ENCODE measurements around the gene ADSS1. TPM values are rescaled to one million over a fixed set of nuclear protein-coding genes. Genes with fewer than 3 reads are reported as not detected.

ADSS1 gene
- polyA plus RNA-seq, 4 donors, result 3.6 to 12.7 (median 6.3) TPM

GRCh38 chr14:104788161-104788818 is 64.3 kb downstream of the ADSS1 start:
- H3K36me3 ChIP-seq (ENCODE audit: control insufficient read depth in 3 of 3, insufficient read depth in 2 of 3, low read depth in 1 of 3, low read length in 3 of 3), result peaks cover 0 to 91% (median 3%) of the 10 kb centered on the region in 3 donors
- FAIRE-seq (no peak), DNase-seq (no peak)
- no peaks in the 10 kb centered on the region for H3K27me3 ChIP-seq (ENCODE audit: control insufficient read depth in 3 of 3, insufficient read depth in 3 of 3, low read length in 3 of 3)
- no peaks in the 10 kb centered on the region for H3K9me3 ChIP-seq (ENCODE audit: control insufficient read depth in 2 of 2, insufficient read depth in 1 of 2, low read depth in 1 of 2, low read length in 1 of 2)
- WGBS, 3 donors, result 85 to 88% (median 87%) methylated on average over 14 of the region's 14 CpGs
- peaks cover 0 to 5% (median 3%) of the 10 kb centered on the region in 3 donors for H3K4me1 ChIP-seq (ENCODE audit: control insufficient read depth in 3 of 3, insufficient read depth in 2 of 3, low read depth in 1 of 3, low read length in 2 of 3)
- no peak overlapping the region for H3K4me3 ChIP-seq (ENCODE audit: low read depth in 1 of 3, low read length in 3 of 3)
- H3K27ac ChIP-seq (ENCODE audit: low read depth in 1 of 3, low read length in 2 of 3), result no peak overlapping the region

GRCh38 chr14:104788873-104789663 is 65.0 kb downstream of the ADSS1 start:
- no peaks in the 10 kb centered on the region for H3K9me3 ChIP-seq (ENCODE audit: control insufficient read depth in 2 of 2, insufficient read depth in 1 of 2, low read depth in 1 of 2, low read length in 1 of 2)
- 84 to 89% (median 85%) methylated on average over 35 to 39 of the region's 39 CpGs for WGBS, 3 donors
- DNase-seq (no peak), FAIRE-seq (no peak)
- H3K27ac ChIP-seq (ENCODE audit: low read depth in 1 of 3, low read length in 2 of 3), result no peak overlapping the region
- H3K36me3 ChIP-seq (ENCODE audit: control insufficient read depth in 3 of 3, insufficient read depth in 2 of 3, low read depth in 1 of 3, low read length in 3 of 3), result peaks cover 0 to 95% (median 3%) of the 10 kb centered on the region in 3 donors
- peaks cover 0 to 11% (median 9%) of the 10 kb centered on the region in 3 donors for H3K4me1 ChIP-seq (ENCODE audit: control insufficient read depth in 3 of 3, insufficient read depth in 2 of 3, low read depth in 1 of 3, low read length in 2 of 3)
- H3K27me3 ChIP-seq (ENCODE audit: control insufficient read depth in 3 of 3, insufficient read depth in 3 of 3, low read length in 3 of 3), result no peaks in the 10 kb centered on the region
- no peak overlapping the region for H3K4me3 ChIP-seq (ENCODE audit: low read depth in 1 of 3, low read length in 3 of 3)

GRCh38 chr14:104789752-104790743 is 66.0 kb downstream of the ADSS1 start:
- Histone ChIP-seq H3K27ac (ENCODE audit: low read depth in 1 of 3, low read length in 2 of 3) (no peak overlapping the region), H3K27me3 (ENCODE audit: control insufficient read depth in 3 of 3, insufficient read depth in 3 of 3, low read length in 3 of 3) (no peaks in the 10 kb centered on the region), H3K9me3 (ENCODE audit: control insufficient read depth in 2 of 2, insufficient read depth in 1 of 2, low read depth in 1 of 2, low read length in 1 of 2) (no peaks in the 10 kb centered on the region), H3K4me3 (ENCODE audit: low read depth in 1 of 3, low read length in 3 of 3) (no peak overlapping the region), H3K36me3 (ENCODE audit: control insufficient read depth in 3 of 3, insufficient read depth in 2 of 3, low read depth in 1 of 3, low read length in 3 of 3) (peaks cover 0 to 87% (median 3%) of the 10 kb centered on the region in 3 donors), H3K4me1 (ENCODE audit: control insufficient read depth in 3 of 3, insufficient read depth in 2 of 3, low read depth in 1 of 3, low read length in 2 of 3) (peaks cover 0 to 12% (median 12%) of the 10 kb centered on the region in 3 donors)
- 90 to 94% (median 92%) methylated on average over 30 to 31 of the region's 31 CpGs for WGBS, 3 donors
- FAIRE-seq (no peak), DNase-seq (no peak)

GRCh38 chr14:104791425-104791824 is 67.4 kb downstream of the ADSS1 start:
- Histone ChIP-seq H3K27ac (ENCODE audit: low read depth in 1 of 3, low read length in 2 of 3) (no peak overlapping the region), H3K9me3 (ENCODE audit: control insufficient read depth in 2 of 2, insufficient read depth in 1 of 2, low read depth in 1 of 2, low read length in 1 of 2) (no peaks in the 10 kb centered on the region), H3K36me3 (ENCODE audit: control insufficient read depth in 3 of 3, insufficient read depth in 2 of 3, low read depth in 1 of 3, low read length in 3 of 3) (peaks cover 0 to 75% (median 3%) of the 10 kb centered on the region in 3 donors), H3K4me3 (ENCODE audit: low read depth in 1 of 3, low read length in 3 of 3) (no peak overlapping the region), H3K4me1 (ENCODE audit: control insufficient read depth in 3 of 3, insufficient read depth in 2 of 3, low read depth in 1 of 3, low read length in 2 of 3) (peaks cover 0 to 19% (median 12%) of the 10 kb centered on the region in 3 donors), H3K27me3 (ENCODE audit: control insufficient read depth in 3 of 3, insufficient read depth in 3 of 3, low read length in 3 of 3) (no peaks in the 10 kb centered on the region)
- DNase-seq (no peak), FAIRE-seq (no peak)
- 91 to 95% (median 92%) methylated on average over 9 of the region's 9 CpGs for WGBS, 3 donors

DNA sequence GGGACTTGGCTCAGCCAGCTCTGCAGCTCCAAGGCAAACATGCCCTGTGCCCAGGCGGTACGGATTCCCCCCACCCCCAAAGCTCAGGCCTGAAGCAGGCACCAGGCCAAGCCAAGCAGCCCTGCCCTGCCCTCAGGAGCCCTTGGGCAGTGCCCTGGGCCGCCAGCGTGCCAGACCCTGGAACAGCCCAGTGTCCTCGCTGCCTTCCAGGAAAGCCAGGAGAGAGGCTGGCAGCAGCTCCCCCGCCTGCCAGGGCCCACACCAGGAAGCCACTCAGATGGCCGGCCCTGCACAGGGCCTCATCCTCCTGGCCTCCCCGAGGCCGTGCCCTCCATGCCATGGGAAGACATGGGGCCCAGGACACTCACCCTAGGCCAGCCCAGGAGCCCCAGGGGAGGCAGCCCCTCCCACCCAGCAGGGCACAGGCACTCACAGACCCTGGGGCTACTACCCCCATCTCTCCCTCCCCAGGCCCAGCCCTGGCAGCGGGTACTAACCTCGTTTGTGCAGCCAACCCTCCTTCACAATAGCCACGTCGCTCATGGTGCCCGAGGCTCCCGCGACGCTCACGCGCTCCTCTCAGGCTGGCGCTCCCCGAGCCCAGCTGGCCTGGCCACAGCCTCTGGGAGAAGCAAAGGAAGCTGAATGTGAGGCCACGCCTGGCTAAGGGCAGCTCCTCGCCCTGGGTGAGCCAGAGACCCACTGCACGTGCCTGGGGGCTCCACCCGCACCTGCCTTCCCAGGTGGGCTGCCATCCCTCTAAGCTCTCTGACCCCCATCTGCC is 68.3 kb downstream of the ADSS1 start:
- no peak for DNase-seq
- H3K4me1 ChIP-seq (ENCODE audit: control insufficient read depth in 3 of 3, insufficient read depth in 2 of 3, low read depth in 1 of 3, low read length in 2 of 3), result peaks cover 0 to 28% (median 12%) of the 10 kb centered on the region in 3 donors
- FAIRE-seq, result no peak
- H3K9me3 ChIP-seq (ENCODE audit: control insufficient read depth in 2 of 2, insufficient read depth in 1 of 2, low read depth in 1 of 2, low read length in 1 of 2), result no peaks in the 10 kb centered on the region
- peaks cover 0 to 67% (median 3%) of the 10 kb centered on the region in 3 donors for H3K36me3 ChIP-seq (ENCODE audit: control insufficient read depth in 3 of 3, insufficient read depth in 2 of 3, low read depth in 1 of 3, low read length in 3 of 3)
- no peaks in the 10 kb centered on the region for H3K27me3 ChIP-seq (ENCODE audit: control insufficient read depth in 3 of 3, insufficient read depth in 3 of 3, low read length in 3 of 3)
- no peak overlapping the region for H3K27ac ChIP-seq (ENCODE audit: low read depth in 1 of 3, low read length in 2 of 3)
- no peak overlapping the region for H3K4me3 ChIP-seq (ENCODE audit: low read depth in 1 of 3, low read length in 3 of 3)
- 75 to 81% (median 80%) methylated on average over 24 to 25 of the region's 25 CpGs for WGBS, 3 donors

GRCh38 chr14:104792945-104793702 is 69.1 kb downstream of the ADSS1 start:
- DNase-seq (no peak), FAIRE-seq (no peak)
- Histone ChIP-seq H3K4me3 (ENCODE audit: low read depth in 1 of 3, low read length in 3 of 3) (peak overlapping the region in 2 of 3 donors; percentile 5 to 71), H3K9me3 (ENCODE audit: control insufficient read depth in 2 of 2, insufficient read depth in 1 of 2, low read depth in 1 of 2, low read length in 1 of 2) (no peaks in the 10 kb centered on the region), H3K36me3 (ENCODE audit: control insufficient read depth in 3 of 3, insufficient read depth in 2 of 3, low read depth in 1 of 3, low read length in 3 of 3) (peaks cover 0 to 58% (median 3%) of the 10 kb centered on the region in 3 donors), H3K27ac (ENCODE audit: low read depth in 1 of 3, low read length in 2 of 3) (no peak overlapping the region), H3K4me1 (ENCODE audit: control insufficient read depth in 3 of 3, insufficient read depth in 2 of 3, low read depth in 1 of 3, low read length in 2 of 3) (peaks cover 0 to 35% (median 12%) of the 10 kb centered on the region in 3 donors), H3K27me3 (ENCODE audit: control insufficient read depth in 3 of 3, insufficient read depth in 3 of 3, low read length in 3 of 3) (no peaks in the 10 kb centered on the region)
- WGBS, 3 donors, result 84 to 86% (median 86%) methylated on average over 16 of the region's 16 CpGs

GRCh38 chr14:104793703-104793959 is 69.6 kb downstream of the ADSS1 start:
- no peak for FAIRE-seq
- no peak overlapping the region for H3K27ac ChIP-seq (ENCODE audit: low read depth in 1 of 3, low read length in 2 of 3)
- peak overlapping the region in 2 of 3 donors; percentile 71 to 91 for H3K4me3 ChIP-seq (ENCODE audit: low read depth in 1 of 3, low read length in 3 of 3)
- no peaks in the 10 kb centered on the region for H3K27me3 ChIP-seq (ENCODE audit: control insufficient read depth in 3 of 3, insufficient read depth in 3 of 3, low read length in 3 of 3)
- 82 to 89% (median 82%) methylated on average over 2 of the region's 2 CpGs for WGBS, 3 donors
- H3K9me3 ChIP-seq (ENCODE audit: control insufficient read depth in 2 of 2, insufficient read depth in 1 of 2, low read depth in 1 of 2, low read length in 1 of 2), result no peaks in the 10 kb centered on the region
- peaks cover 0 to 35% (median 12%) of the 10 kb centered on the region in 3 donors for H3K4me1 ChIP-seq (ENCODE audit: control insufficient read depth in 3 of 3, insufficient read depth in 2 of 3, low read depth in 1 of 3, low read length in 2 of 3)
- H3K36me3 ChIP-seq (ENCODE audit: control insufficient read depth in 3 of 3, insufficient read depth in 2 of 3, low read depth in 1 of 3, low read length in 3 of 3), result peaks cover 0 to 53% (median 3%) of the 10 kb centered on the region in 3 donors
- DNase-seq, result no peak

Measured in small intestine (tissue), 7 donors.